ENCODE data around the gene GPS2.
A peak's percentile ranks its signal among the peaks of the same experiment; 100 is the strongest.

Gene GPS2

GRCh38 chr17:7314719-7315569, at the start of gene GPS2:
TSS of gene GPS2 (minus strand) at chr17:7315360. CDS start at chr17:7315052, 308 bp downstream.
- peak; percentile 89 to 90 for DNase-seq (ENCODE audit: low spot score in 2 of 2)
- Mint-ChIP-seq H3K27me3 (no peaks in the 10 kb centered on the region), H3K4me3 (peak within 1 kb of the TSS; percentile 94), H3K36me3 (ENCODE audit: insufficient read depth) (peaks cover 54% of the 10 kb centered on the region), H3K9me3 (no peaks in the 10 kb centered on the region), H3K4me1 (peaks cover 58% of the 10 kb centered on the region), H3K27ac (ENCODE audit: low read depth) (peak within 1 kb of the TSS; percentile 93)
- peak; percentile 91 for ATAC-seq (replicated peaks; ENCODE audit: extremely low read depth, poor library complexity, severe bottlenecking)

GRCh38 chr17:7363311-7363710, 48.2 kb upstream of the GPS2 start:
- ATAC-seq (replicated peaks; ENCODE audit: extremely low read depth, poor library complexity, severe bottlenecking) = no peak
- H3K9me3 Mint-ChIP-seq = no peaks in the 10 kb centered on the region

GRCh38 chr17:7361906-7362305, 46.7 kb upstream of the GPS2 start:
- DNase-seq (ENCODE audit: low spot score in 2 of 2) = no peak
- H3K9me3 Mint-ChIP-seq = no peaks in the 10 kb centered on the region
- peaks cover 2% of the 10 kb centered on the region for H3K36me3 Mint-ChIP-seq (ENCODE audit: insufficient read depth)
- H3K27me3 Mint-ChIP-seq = peaks cover 12% of the 10 kb centered on the region
- no peak overlapping the region for H3K27ac Mint-ChIP-seq (ENCODE audit: low read depth)
- no peaks in the 10 kb centered on the region for H3K4me1 Mint-ChIP-seq
- no peak overlapping the region for H3K4me3 Mint-ChIP-seq
- ATAC-seq (replicated peaks; ENCODE audit: extremely low read depth, poor library complexity, severe bottlenecking) = no peak

More at GRCh38 chr17:7363311-7363710, 48.2 kb upstream of the GPS2 start:
- Mint-ChIP-seq H3K27ac (ENCODE audit: low read depth) (no peak overlapping the region), H3K4me3 (no peak overlapping the region), H3K36me3 (ENCODE audit: insufficient read depth) (peaks cover 2% of the 10 kb centered on the region), H3K27me3 (peaks cover 12% of the 10 kb centered on the region), H3K4me1 (no peaks in the 10 kb centered on the region)
- DNase-seq (ENCODE audit: low spot score in 2 of 2) = no peak

- DNase-seq (ENCODE audit: low spot score in 2 of 2) = no peak
- Mint-ChIP-seq H3K27me3 (peaks cover 12% of the 10 kb centered on the region), H3K9me3 (no peaks in the 10 kb centered on the region), H3K36me3 (ENCODE audit: insufficient read depth) (peaks cover 7% of the 10 kb centered on the region), H3K27ac (ENCODE audit: low read depth) (no peak overlapping the region), H3K4me1 (peaks cover 29% of the 10 kb centered on the region), H3K4me3 (no peak overlapping the region)
- ATAC-seq (replicated peaks; ENCODE audit: extremely low read depth, poor library complexity, severe bottlenecking) = no peak
These were observed 42.2 kb upstream of the GPS2 start for GRCh38 chr17:7357381-7357780.

- no peaks in the 10 kb centered on the region for H3K9me3 Mint-ChIP-seq
- DNase-seq (ENCODE audit: low spot score in 2 of 2) = no peak
- no peak overlapping the region for H3K4me3 Mint-ChIP-seq
- H3K36me3 Mint-ChIP-seq (ENCODE audit: insufficient read depth) = peaks cover 8% of the 10 kb centered on the region
- no peak overlapping the region for H3K27ac Mint-ChIP-seq (ENCODE audit: low read depth)
- ATAC-seq (replicated peaks; ENCODE audit: extremely low read depth, poor library complexity, severe bottlenecking) = no peak
- H3K27me3 Mint-ChIP-seq = peaks cover 6% of the 10 kb centered on the region
- H3K4me1 Mint-ChIP-seq = peaks cover 31% of the 10 kb centered on the region
These were observed 41.6 kb upstream of the GPS2 start for GRCh38 chr17:7356756-7357155.

- Mint-ChIP-seq H3K27me3 (no peaks in the 10 kb centered on the region), H3K4me1 (peaks cover 34% of the 10 kb centered on the region), H3K36me3 (ENCODE audit: insufficient read depth) (peaks cover 11% of the 10 kb centered on the region), H3K9me3 (no peaks in the 10 kb centered on the region), H3K4me3 (no peak overlapping the region), H3K27ac (ENCODE audit: low read depth) (no peak overlapping the region)
- ATAC-seq (replicated peaks; ENCODE audit: extremely low read depth, poor library complexity, severe bottlenecking) (peak; percentile 61), DNase-seq (ENCODE audit: low spot score in 2 of 2) (peak; percentile 71 to 75)
These were observed 41.0 kb upstream of the GPS2 start for GRCh38 chr17:7356072-7356549.

GRCh38 chr17:7355573-7355972, 40.4 kb upstream of the GPS2 start:
- Mint-ChIP-seq H3K4me3 (no peak overlapping the region), H3K36me3 (ENCODE audit: insufficient read depth) (peaks cover 13% of the 10 kb centered on the region), H3K27me3 (no peaks in the 10 kb centered on the region), H3K9me3 (no peaks in the 10 kb centered on the region), H3K4me1 (peaks cover 37% of the 10 kb centered on the region), H3K27ac (ENCODE audit: low read depth) (no peak overlapping the region)
- DNase-seq (ENCODE audit: low spot score in 2 of 2) (no peak), ATAC-seq (replicated peaks; ENCODE audit: extremely low read depth, poor library complexity, severe bottlenecking) (no peak)

GRCh38 chr17:7355053-7355452, 39.9 kb upstream of the GPS2 start, which contains the start of gene TMEM95:
TSS of gene TMEM95 (plus strand) at chr17:7355156. CDS start at chr17:7355205, 49 bp downstream.
- Mint-ChIP-seq H3K36me3 (ENCODE audit: insufficient read depth) (peaks cover 13% of the 10 kb centered on the region), H3K9me3 (no peaks in the 10 kb centered on the region), H3K27ac (ENCODE audit: low read depth) (peak within 1 kb of the TSS; percentile 74), H3K4me3 (no peak within 1 kb of the TSS), H3K27me3 (no peaks in the 10 kb centered on the region), H3K4me1 (peaks cover 42% of the 10 kb centered on the region)
- ATAC-seq (replicated peaks; ENCODE audit: extremely low read depth, poor library complexity, severe bottlenecking) (no peak), DNase-seq (ENCODE audit: low spot score in 2 of 2) (no peak)

- Mint-ChIP-seq H3K4me1 (peaks cover 48% of the 10 kb centered on the region), H3K4me3 (no peak overlapping the region), H3K27ac (ENCODE audit: low read depth) (peak overlapping the region; percentile 74), H3K9me3 (no peaks in the 10 kb centered on the region), H3K27me3 (no peaks in the 10 kb centered on the region), H3K36me3 (ENCODE audit: insufficient read depth) (peaks cover 15% of the 10 kb centered on the region)
- DNase-seq (ENCODE audit: low spot score in 2 of 2) (no peak), ATAC-seq (replicated peaks; ENCODE audit: extremely low read depth, poor library complexity, severe bottlenecking) (no peak)
These were observed 39.2 kb upstream of the GPS2 start for GRCh38 chr17:7354262-7354843.

- peak overlapping the region; percentile 96 for H3K27ac Mint-ChIP-seq (ENCODE audit: low read depth)
These were observed 37.9 kb upstream of the GPS2 start for GRCh38 chr17:7352910-7353635.

GRCh38 chr17:7352503-7352889, 37.3 kb upstream of the GPS2 start:
- Mint-ChIP-seq H3K4me3 (peak overlapping the region; percentile 90), H3K27me3 (no peaks in the 10 kb centered on the region), H3K9me3 (no peaks in the 10 kb centered on the region), H3K27ac (ENCODE audit: low read depth) (peak overlapping the region; percentile 96), H3K4me1 (peaks cover 63% of the 10 kb centered on the region), H3K36me3 (ENCODE audit: insufficient read depth) (peaks cover 20% of the 10 kb centered on the region)
- ATAC-seq (replicated peaks; ENCODE audit: extremely low read depth, poor library complexity, severe bottlenecking) (no peak), DNase-seq (ENCODE audit: low spot score in 2 of 2) (no peak)

More at GRCh38 chr17:7352910-7353635, 37.9 kb upstream of the GPS2 start:
- H3K36me3 Mint-ChIP-seq (ENCODE audit: insufficient read depth) = peaks cover 19% of the 10 kb centered on the region
- ATAC-seq (replicated peaks; ENCODE audit: extremely low read depth, poor library complexity, severe bottlenecking) (no peak), DNase-seq (ENCODE audit: low spot score in 2 of 2) (no peak)
- peak overlapping the region; percentile 90 for H3K4me3 Mint-ChIP-seq
- peaks cover 61% of the 10 kb centered on the region for H3K4me1 Mint-ChIP-seq
- H3K27me3 Mint-ChIP-seq = no peaks in the 10 kb centered on the region
- no peaks in the 10 kb centered on the region for H3K9me3 Mint-ChIP-seq

- Mint-ChIP-seq H3K27ac (ENCODE audit: low read depth) (peak within 1 kb of the TSS; percentile 96), H3K27me3 (no peaks in the 10 kb centered on the region), H3K4me1 (peaks cover 68% of the 10 kb centered on the region), H3K9me3 (no peaks in the 10 kb centered on the region), H3K4me3 (peak within 1 kb of the TSS; percentile 90), H3K36me3 (ENCODE audit: insufficient read depth) (peaks cover 25% of the 10 kb centered on the region)
- ATAC-seq (replicated peaks; ENCODE audit: extremely low read depth, poor library complexity, severe bottlenecking) = peak; percentile 50
- peak; percentile 44 to 69 for DNase-seq (ENCODE audit: low spot score in 2 of 2)
These were observed 36.7 kb upstream of the GPS2 start, which contains the start of gene KCTD11 for GRCh38 chr17:7351665-7352502. TSS of gene KCTD11 (plus strand) at chr17:7352162.
